Vagina (tissue), 2 donors: ENCODE measurements around the gene KCNJ4. TPM values are rescaled to one million over a fixed set of nuclear protein-coding genes. Genes with fewer than 3 reads are reported as not detected.

ENCODE experiments used
- DNase-seq, 2 donors: peaks; one replicate each; pipeline ENCODE4 v3.0.0-alpha.2; 2017; ENCODE audit errors: extremely low spot score in 2 of 2
- H3K27ac ChIP-seq: fragments of 200-600 bp; sonication (generic); one replicate; pipeline ENCODE4 v1.5.1; 2019
- H3K27me3 ChIP-seq: fragments of 200-600 bp; sonication (generic); one replicate; pipeline ENCODE4 v1.5.1; 2019
- H3K36me3 ChIP-seq, 2 donors: fragments of 200-600 bp; sonication (generic); one replicate each; pipeline ENCODE4 v1.5.1; 2017 to 2019
- H3K4me1 ChIP-seq: fragments of 200-600 bp; sonication (generic); one replicate; pipeline ENCODE4 v1.5.1; 2019
- H3K4me3 ChIP-seq, 2 donors: fragments of 200-600 bp; sonication (generic); 1 replicate in 1 of 2; 2 replicates in 1 of 2; pipeline ENCODE4 v1.5.1; 2016 to 2019
- H3K9me3 ChIP-seq: fragments of 200-600 bp; sonication (generic); one replicate; pipeline ENCODE4 v1.5.1; 2019
- POLR2A ChIP-seq, 2 donors: fragments of 450-650 bp; IDR thresholded peaks; one replicate each; pipeline ENCODE4 v1.6.1; 2017; ENCODE audit warnings: antibody characterized with exemption in 2 of 2, mild to moderate bottlenecking in 2 of 2, moderate library complexity in 2 of 2
- POLR2AphosphoS5 ChIP-seq, 2 donors: sonication (generic); formaldehyde crosslinking; IDR thresholded peaks; one replicate each; pipeline ENCODE4 v1.9.0; 2017; ENCODE audit warnings: antibody characterized with exemption in 2 of 2, mild to moderate bottlenecking in 2 of 2, low read depth in 1 of 2; ENCODE audit not compliant: insufficient read depth in 1 of 2
- intact Hi-C: fragments of 100-400 bp; cut with DNase I; formaldehyde crosslinking; loops from one replicate; pipeline ENCODE4 v1.15.1; 2023
- total RNA-seq: library from RNA; depleted of rRNA; stranded (reverse); fragments of >200 nt; gene quantifications from one replicate; pipeline ENCODE4 v1.2.3, GENCODE V29; 2016
- TF ChIP-seq, protein P1 (sequence below), 3 experiments: fragments of 450-650 bp in 2 of 3; fragments of 200-600 bp in 1 of 3; sonication (generic) in 1 of 3; IDR thresholded peaks; one replicate each; pipeline ENCODE4 v1.5.1; 2017 to 2019; ENCODE audit warnings: antibody characterized with exemption in 3 of 3, mild to moderate bottlenecking in 2 of 3, moderate library complexity in 2 of 3

KCNJ4 gene
- total RNA-seq, 1 donor from 2014 or later, result not detected

DNA sequence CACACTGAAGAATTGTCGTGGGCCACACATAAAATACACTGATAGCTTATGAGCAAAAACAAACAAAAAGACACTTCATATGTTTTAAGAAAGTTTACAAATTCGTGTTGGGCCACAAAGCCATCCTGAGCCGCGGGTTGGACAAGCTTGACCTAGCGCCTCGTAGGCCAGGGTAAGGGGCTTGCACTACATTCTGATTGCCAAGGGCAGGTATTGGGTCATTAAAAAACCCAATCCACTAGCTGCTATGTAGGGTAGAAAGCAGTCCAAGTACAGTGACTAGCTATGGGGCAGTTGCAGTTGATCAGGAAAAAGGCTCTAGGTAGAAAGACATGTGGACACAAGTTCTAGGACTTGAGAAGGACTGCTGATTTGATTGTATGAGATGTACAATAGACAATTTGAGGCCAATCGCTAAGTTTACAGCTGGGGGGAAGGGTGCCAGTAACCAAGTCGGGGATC lies 26.9 kb upstream of the KCNJ4 start:
- no peak overlapping the region for H3K27ac ChIP-seq
- H3K4me1 ChIP-seq, result no peaks in the 10 kb centered on the region
- TF ChIP-seq POLR2AphosphoS5 (IDR thresholded peaks at IDR 0.05; ENCODE audit: insufficient read depth in 1 of 2, low read depth in 1 of 2) (no peak), POLR2A (IDR thresholded peaks at IDR 0.05) (no peak)
- TF ChIP-seq, protein P1, sequence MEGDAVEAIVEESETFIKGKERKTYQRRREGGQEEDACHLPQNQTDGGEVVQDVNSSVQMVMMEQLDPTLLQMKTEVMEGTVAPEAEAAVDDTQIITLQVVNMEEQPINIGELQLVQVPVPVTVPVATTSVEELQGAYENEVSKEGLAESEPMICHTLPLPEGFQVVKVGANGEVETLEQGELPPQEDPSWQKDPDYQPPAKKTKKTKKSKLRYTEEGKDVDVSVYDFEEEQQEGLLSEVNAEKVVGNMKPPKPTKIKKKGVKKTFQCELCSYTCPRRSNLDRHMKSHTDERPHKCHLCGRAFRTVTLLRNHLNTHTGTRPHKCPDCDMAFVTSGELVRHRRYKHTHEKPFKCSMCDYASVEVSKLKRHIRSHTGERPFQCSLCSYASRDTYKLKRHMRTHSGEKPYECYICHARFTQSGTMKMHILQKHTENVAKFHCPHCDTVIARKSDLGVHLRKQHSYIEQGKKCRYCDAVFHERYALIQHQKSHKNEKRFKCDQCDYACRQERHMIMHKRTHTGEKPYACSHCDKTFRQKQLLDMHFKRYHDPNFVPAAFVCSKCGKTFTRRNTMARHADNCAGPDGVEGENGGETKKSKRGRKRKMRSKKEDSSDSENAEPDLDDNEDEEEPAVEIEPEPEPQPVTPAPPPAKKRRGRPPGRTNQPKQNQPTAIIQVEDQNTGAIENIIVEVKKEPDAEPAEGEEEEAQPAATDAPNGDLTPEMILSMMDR (IDR thresholded peaks at IDR 0.05), result no peak
- no peak for DNase-seq
- no peaks in the 10 kb centered on the region for H3K27me3 ChIP-seq
- H3K4me3 ChIP-seq, result no peak overlapping the region
- no peaks in the 10 kb centered on the region for H3K9me3 ChIP-seq
- intact Hi-C loops, result no loop called here
- H3K36me3 ChIP-seq, result peaks cover 9 to 60% of the 10 kb centered on the region in 2 donors

DNA sequence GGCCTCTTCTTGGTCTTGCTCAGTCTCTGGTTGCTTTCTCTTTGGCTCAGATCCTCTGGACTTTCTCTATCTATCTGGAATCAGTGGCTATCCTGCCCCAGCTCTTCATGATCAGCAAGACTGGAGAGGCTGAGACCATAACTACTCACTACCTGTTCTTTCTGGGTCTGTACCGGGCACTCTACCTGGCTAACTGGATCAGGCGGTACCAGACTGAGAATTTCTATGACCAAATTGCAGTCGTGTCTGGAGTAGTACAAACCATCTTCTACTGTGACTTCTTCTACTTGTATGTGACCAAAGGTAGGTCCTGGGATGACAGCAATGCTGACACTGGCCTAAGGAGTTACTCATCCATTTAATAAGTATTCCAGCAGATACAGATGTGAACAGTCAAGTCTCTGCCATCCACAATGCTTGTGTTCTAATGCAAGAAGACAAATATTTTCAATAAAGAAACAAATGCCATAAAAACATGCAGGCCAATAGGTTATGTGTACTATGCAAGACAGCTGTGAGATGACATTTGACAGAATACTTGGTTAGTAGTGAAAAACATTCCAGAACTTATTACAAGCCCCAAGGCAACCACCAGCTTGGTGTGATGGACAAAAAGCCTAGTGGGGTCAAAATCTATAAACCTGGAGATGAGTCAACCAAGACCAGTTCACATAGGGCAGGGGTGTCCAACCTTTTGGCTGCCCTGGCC lies 26.3 kb upstream of the KCNJ4 start:
- H3K27me3 ChIP-seq, result no peaks in the 10 kb centered on the region
- no peaks in the 10 kb centered on the region for H3K4me1 ChIP-seq
- peaks cover 7 to 55% of the 10 kb centered on the region in 2 donors for H3K36me3 ChIP-seq
- DNase-seq, result no peak
- H3K9me3 ChIP-seq, result no peaks in the 10 kb centered on the region
- H3K4me3 ChIP-seq, result no peak overlapping the region
- no peak overlapping the region for H3K27ac ChIP-seq
- TF ChIP-seq POLR2A (IDR thresholded peaks at IDR 0.05) (no peak), POLR2AphosphoS5 (IDR thresholded peaks at IDR 0.05; ENCODE audit: insufficient read depth in 1 of 2, low read depth in 1 of 2) (no peak)
- TF ChIP-seq, protein P1 (IDR thresholded peaks at IDR 0.05), result no peak
- intact Hi-C loops, result no loop called here

DNA sequence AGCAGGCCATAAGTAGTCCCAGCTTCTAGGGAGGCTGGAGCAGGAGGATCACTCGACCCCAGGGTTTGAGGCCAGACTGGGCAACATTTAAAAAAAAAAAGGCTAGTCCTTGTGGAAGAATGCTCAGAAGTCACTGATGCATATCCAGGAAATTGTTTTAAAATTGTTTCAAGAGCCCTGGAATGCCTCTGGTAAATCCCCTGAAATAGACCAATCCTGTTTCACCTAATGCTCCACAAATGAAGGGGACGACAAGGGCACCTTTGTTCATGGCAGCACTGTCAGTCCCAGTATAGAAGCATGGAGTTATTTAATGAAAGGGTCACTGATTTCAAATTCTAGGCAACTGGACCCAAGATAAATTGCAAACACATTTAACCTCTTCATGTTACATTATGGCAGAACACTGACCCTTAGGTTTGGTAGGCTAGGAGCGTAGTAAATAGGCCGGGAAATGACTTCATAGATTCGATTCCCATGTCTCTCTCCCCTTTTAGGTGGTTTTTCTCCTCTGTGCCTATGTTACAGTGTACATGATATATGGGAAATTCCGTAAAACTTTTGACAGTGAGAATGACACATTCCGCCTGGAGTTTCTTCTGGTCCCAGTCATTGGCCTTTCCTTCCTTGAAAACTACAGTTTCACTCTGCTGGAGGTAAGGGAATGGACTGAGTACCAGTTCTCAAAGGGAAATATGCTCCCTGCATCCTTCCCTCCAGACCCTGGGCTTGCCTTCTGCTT lies 24.3 kb upstream of the KCNJ4 start:
- DNase-seq, result no peak
- intact Hi-C loops, result no loop called here
- H3K36me3 ChIP-seq, result peaks cover 3 to 34% of the 10 kb centered on the region in 2 donors

DNA sequence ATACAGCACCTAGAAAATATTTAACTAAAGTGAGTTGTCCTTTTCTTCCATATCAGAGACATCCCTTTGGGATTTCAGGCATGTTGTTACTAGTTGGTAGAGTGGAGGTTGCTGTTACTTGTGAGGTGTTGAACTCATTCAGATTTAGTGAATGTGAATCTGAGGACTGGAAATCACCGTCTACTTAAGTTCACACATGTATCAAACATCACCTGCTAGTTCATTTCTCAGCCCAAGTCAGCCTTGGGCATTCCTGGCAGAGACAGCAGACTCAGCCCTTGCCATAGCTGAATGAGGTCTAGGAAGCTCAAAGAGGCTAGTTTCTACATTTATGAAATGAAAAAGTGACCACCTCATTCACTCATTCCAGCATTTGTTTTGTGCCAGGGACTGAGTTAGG lies 22.6 kb upstream of the KCNJ4 start:
- no peak for DNase-seq
- Histone ChIP-seq H3K9me3 (no peaks in the 10 kb centered on the region), H3K4me3 (no peak overlapping the region), H3K36me3 (peaks cover 0 to 17% of the 10 kb centered on the region in 2 donors), H3K27me3 (no peaks in the 10 kb centered on the region), H3K4me1 (no peaks in the 10 kb centered on the region), H3K27ac (no peak overlapping the region)
- TF ChIP-seq, protein P1 (IDR thresholded peaks at IDR 0.05), result no peak
- TF ChIP-seq POLR2AphosphoS5 (IDR thresholded peaks at IDR 0.05; ENCODE audit: insufficient read depth in 1 of 2, low read depth in 1 of 2) (no peak), POLR2A (IDR thresholded peaks at IDR 0.05) (no peak)
- intact Hi-C loops, result no loop called here

More for the DNA sequence above, 24.3 kb upstream of the KCNJ4 start:
- Histone ChIP-seq H3K9me3 (no peaks in the 10 kb centered on the region), H3K27ac (no peak overlapping the region), H3K4me3 (no peak overlapping the region), H3K4me1 (no peaks in the 10 kb centered on the region), H3K27me3 (no peaks in the 10 kb centered on the region)
- no peak for TF ChIP-seq POLR2AphosphoS5 (IDR thresholded peaks at IDR 0.05; ENCODE audit: insufficient read depth in 1 of 2, low read depth in 1 of 2)
- no peak for TF ChIP-seq POLR2A (IDR thresholded peaks at IDR 0.05)
- TF ChIP-seq, protein P1 (IDR thresholded peaks at IDR 0.05), result no peak
